Transverse colon (tissue), 4 donors: ENCODE data around the gene PRRT1. TPM values are rescaled to one million over a fixed set of nuclear protein-coding genes. Genes with fewer than 3 reads are reported as not detected.

Experiments used
- DNase-seq: peaks from one replicate; pipeline ENCODE4 v3.0.0-alpha.2; 2019
- H3K27ac ChIP-seq, 4 donors: fragments of 200-600 bp; sonication (generic); 2 replicates each; pipeline ENCODE4 v1.5.1; 2016 to 2018; ENCODE audit warnings: inconsistent platforms in 4 of 4
- H3K27me3 ChIP-seq: fragments of 200-600 bp; sonication (generic); 2 replicates; pipeline ENCODE4 v1.5.1; 2017; ENCODE audit warnings: inconsistent platforms
- H3K36me3 ChIP-seq, 4 donors: fragments of 200-600 bp; sonication (generic); 2 replicates each; pipeline ENCODE4 v1.5.1; 2017 to 2019; ENCODE audit warnings: inconsistent platforms in 4 of 4
- H3K4me1 ChIP-seq, 4 donors: fragments of 200-600 bp; sonication (generic); 2 replicates each; pipeline ENCODE4 v1.5.1; 2017 to 2020; ENCODE audit warnings: inconsistent platforms in 4 of 4
- H3K4me3 ChIP-seq, 4 donors: fragments of 200-600 bp; sonication (generic); 1 replicate in 1 of 4; 2 replicates in 3 of 4; pipeline versions ENCODE4 v1.5.1 to v1.6.1; 2017 to 2019; ENCODE audit warnings: inconsistent platforms in 4 of 4
- H3K9me3 ChIP-seq, 2 donors: fragments of 200-600 bp; sonication (generic); 2 replicates each; pipeline ENCODE4 v1.5.1; 2017 to 2019; ENCODE audit warnings: inconsistent platforms in 2 of 2
- EP300 ChIP-seq: sonication (generic); formaldehyde crosslinking; IDR thresholded peaks from one replicate; pipeline ENCODE4 v1.6.1; 2017; ENCODE audit warnings: antibody characterized with exemption, low read depth
- POLR2A ChIP-seq: fragments of 450-650 bp; IDR thresholded peaks from one replicate; pipeline ENCODE4 v1.6.1; 2016; ENCODE audit warnings: antibody characterized with exemption, mild to moderate bottlenecking, moderate library complexity
- POLR2AphosphoS5 ChIP-seq, 3 donors: sonication (generic); formaldehyde crosslinking; IDR thresholded peaks; one replicate each; pipeline ENCODE4 v1.6.1; 2016; ENCODE audit warnings: antibody characterized with exemption in 3 of 3
- WGBS, 2 donors: methylation state at CpG; one replicate each; pipeline ENCODE4 v1.1.5; 2018; ENCODE audit warnings: low coverage in 1 of 2; 5-methylcytosine and 5-hydroxymethylcytosine counted together
- in situ Hi-C, 4 donors: fragments of 200-750 bp; cut with MboI; loops; one replicate each; pipeline versions ENCODE4 v1.15.0 to v1.15.1; 2017; ENCODE audit warnings: low sequenced_read_pairs in 3 of 4, low pct_ligation_motif_present in 1 of 4, low pct_unique_long_range_greater_than_20kb in 1 of 4
- intact Hi-C: fragments of 100-400 bp; cut with DNase I; formaldehyde crosslinking; loops from one replicate; pipeline ENCODE4 v1.15.1; 2023; ENCODE audit warnings: low total_unique reads
- total RNA-seq, 4 donors: library from RNA; depleted of rRNA; stranded (reverse); fragments of >200 nt; gene quantifications; one replicate each; pipeline ENCODE4 v1.1.0, GENCODE V29; 2016
- TF ChIP-seq, protein P1 (sequence below), 5 experiments: fragments of 200-600 bp in 3 of 5; fragments of 450-650 bp in 2 of 5; sonication (generic) in 3 of 5; IDR thresholded peaks; 1 replicate in 2 of 5; 2 replicates in 3 of 5; pipeline ENCODE4 v1.5.1; 2016 to 2017; ENCODE audit warnings: antibody characterized with exemption in 5 of 5, inconsistent platforms in 3 of 5, mild to moderate bottlenecking in 2 of 5, moderate library complexity in 1 of 5

The PRRT1 gene
- total RNA-seq, 4 donors from 2014 or later = 2.4 to 2.7 TPM; not detected in 2

DNA sequence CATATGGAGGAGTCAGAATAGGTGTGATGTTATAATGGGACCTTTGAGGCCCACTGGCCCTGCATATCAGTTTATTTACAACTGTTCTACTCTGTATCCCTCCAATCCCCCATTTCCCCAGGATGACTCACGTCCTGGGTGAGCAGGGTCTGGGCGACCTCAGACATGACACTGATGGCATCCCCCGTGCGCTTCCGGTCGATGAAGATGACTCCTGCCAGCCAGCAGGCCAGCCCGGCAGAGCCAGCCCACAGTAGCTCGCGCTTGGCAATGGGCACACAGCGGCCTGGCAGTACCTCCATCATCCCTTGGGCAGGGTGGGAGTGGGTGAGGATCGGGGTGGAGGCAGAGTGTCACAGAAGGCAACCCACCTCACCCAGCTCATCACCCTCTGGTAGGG lies 18.6 kb upstream of the PRRT1 start:
- WGBS, 2 donors = 80 to 97% methylated on average over 4 to 11 of the region's 11 CpGs
- TF ChIP-seq, protein P1, sequence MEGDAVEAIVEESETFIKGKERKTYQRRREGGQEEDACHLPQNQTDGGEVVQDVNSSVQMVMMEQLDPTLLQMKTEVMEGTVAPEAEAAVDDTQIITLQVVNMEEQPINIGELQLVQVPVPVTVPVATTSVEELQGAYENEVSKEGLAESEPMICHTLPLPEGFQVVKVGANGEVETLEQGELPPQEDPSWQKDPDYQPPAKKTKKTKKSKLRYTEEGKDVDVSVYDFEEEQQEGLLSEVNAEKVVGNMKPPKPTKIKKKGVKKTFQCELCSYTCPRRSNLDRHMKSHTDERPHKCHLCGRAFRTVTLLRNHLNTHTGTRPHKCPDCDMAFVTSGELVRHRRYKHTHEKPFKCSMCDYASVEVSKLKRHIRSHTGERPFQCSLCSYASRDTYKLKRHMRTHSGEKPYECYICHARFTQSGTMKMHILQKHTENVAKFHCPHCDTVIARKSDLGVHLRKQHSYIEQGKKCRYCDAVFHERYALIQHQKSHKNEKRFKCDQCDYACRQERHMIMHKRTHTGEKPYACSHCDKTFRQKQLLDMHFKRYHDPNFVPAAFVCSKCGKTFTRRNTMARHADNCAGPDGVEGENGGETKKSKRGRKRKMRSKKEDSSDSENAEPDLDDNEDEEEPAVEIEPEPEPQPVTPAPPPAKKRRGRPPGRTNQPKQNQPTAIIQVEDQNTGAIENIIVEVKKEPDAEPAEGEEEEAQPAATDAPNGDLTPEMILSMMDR (IDR thresholded peaks at IDR 0.05) = no peak
- no peak for TF ChIP-seq POLR2A
- no peak for TF ChIP-seq EP300
- no peak for TF ChIP-seq POLR2AphosphoS5 (IDR thresholded peaks at IDR 0.05)

DNA sequence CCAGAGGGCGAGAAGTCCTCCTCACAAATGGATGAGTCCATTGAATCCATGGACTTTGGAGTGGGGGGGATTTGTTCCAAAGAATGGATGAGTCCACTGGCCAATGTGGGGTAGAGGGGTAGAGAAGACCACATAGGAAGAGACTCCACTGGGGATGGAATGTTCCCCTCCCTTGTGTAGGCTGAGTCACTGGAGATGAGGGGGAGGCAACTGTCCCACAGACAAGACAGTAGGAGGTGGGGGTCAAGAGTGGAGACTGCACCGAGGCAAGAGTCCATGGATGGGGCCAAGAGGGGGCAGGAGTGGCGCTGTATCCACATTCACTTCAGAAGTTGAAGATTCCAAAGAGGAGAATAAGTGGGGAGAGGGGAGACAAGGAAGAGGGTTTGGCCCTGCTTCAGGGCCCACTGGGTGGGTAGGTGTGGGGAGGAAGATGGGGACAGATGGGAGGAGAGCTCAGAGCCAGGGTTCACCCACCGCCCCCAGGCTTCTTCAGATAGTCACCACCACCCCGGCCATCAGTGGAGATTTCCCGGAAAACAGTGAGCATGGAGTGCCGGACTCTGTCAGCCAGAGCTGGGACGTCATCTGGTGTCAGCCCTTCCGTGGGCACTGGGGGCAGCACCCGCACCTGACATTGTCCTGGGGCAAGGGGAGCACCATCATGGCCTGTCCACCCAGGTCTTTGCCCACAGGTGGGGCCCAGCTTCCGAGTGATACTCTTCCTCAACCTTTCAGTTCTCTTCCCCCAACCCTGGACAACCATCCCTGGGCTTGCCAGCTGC lies 17.3 kb upstream of the PRRT1 start:
- in situ Hi-C loops = no loop called here
- DNase-seq = no peak
- no peaks in the 10 kb centered on the region for H3K9me3 ChIP-seq
- WGBS, 2 donors = 76% methylated on average over 11 of the region's 11 CpGs; no CpG with 5 or more reads in 1 of the 2 donors
- intact Hi-C loops = no loop called here
- peaks cover 0 to 11% (median 2%) of the 10 kb centered on the region in 4 donors for H3K4me1 ChIP-seq
- H3K4me3 ChIP-seq = no peak overlapping the region
- H3K27me3 ChIP-seq = no peaks in the 10 kb centered on the region
- H3K36me3 ChIP-seq = peaks cover 0 to 12% (median 0%) of the 10 kb centered on the region in 4 donors
- no peak overlapping the region for H3K27ac ChIP-seq
- TF ChIP-seq, protein P1 (IDR thresholded peaks at IDR 0.05) = no peak
- TF ChIP-seq EP300 = no peak
- no peak for TF ChIP-seq POLR2A
- TF ChIP-seq POLR2AphosphoS5 (IDR thresholded peaks at IDR 0.05) = no peak

More for the DNA sequence above, 18.6 kb upstream of the PRRT1 start:
- H3K4me3 ChIP-seq = no peak overlapping the region
- H3K27ac ChIP-seq = no peak overlapping the region
- DNase-seq = no peak
- H3K36me3 ChIP-seq = peaks cover 0 to 12% (median 0%) of the 10 kb centered on the region in 4 donors
- no peaks in the 10 kb centered on the region for H3K27me3 ChIP-seq
- no peaks in the 10 kb centered on the region for H3K9me3 ChIP-seq
- peaks cover 6 to 22% (median 9%) of the 10 kb centered on the region in 4 donors for H3K4me1 ChIP-seq
- in situ Hi-C loops (no loop called here), intact Hi-C loops (no loop called here)

- WGBS, 2 donors = 77% methylated on average over 2 of the region's 2 CpGs; no CpG with 5 or more reads in 1 of the 2 donors
- no peak overlapping the region for H3K4me3 ChIP-seq
- H3K27ac ChIP-seq = no peak overlapping the region
- DNase-seq = no peak
- TF ChIP-seq POLR2AphosphoS5 (IDR thresholded peaks at IDR 0.05) (no peak), POLR2A (no peak), EP300 (no peak)
- TF ChIP-seq, protein P1 (IDR thresholded peaks at IDR 0.05) = no peak
- no peaks in the 10 kb centered on the region for H3K9me3 ChIP-seq
- no peaks in the 10 kb centered on the region for H3K27me3 ChIP-seq
- intact Hi-C loops = no loop called here
- H3K36me3 ChIP-seq = peaks cover 0 to 12% (median 0%) of the 10 kb centered on the region in 4 donors
- peaks cover 0 to 6% (median 2%) of the 10 kb centered on the region in 4 donors for H3K4me1 ChIP-seq
- in situ Hi-C loops = no loop called here
Observed at GRCh38 chr6:32168350-32168749, 16.6 kb upstream of the PRRT1 start.

- in situ Hi-C loops = no loop called here
- WGBS, 2 donors = 81 to 83% methylated on average over 1 to 6 of the region's 6 CpGs
- no peaks in the 10 kb centered on the region for H3K9me3 ChIP-seq
- H3K36me3 ChIP-seq = peaks cover 0 to 12% (median 0%) of the 10 kb centered on the region in 4 donors
- no peak for TF ChIP-seq POLR2AphosphoS5 (IDR thresholded peaks at IDR 0.05)
- no peak for TF ChIP-seq POLR2A
- TF ChIP-seq, protein P1 (IDR thresholded peaks at IDR 0.05) = no peak
- peaks cover 0 to 2% (median under 1%) of the 10 kb centered on the region in 4 donors for H3K4me1 ChIP-seq
- H3K27ac ChIP-seq = no peak overlapping the region
- no peaks in the 10 kb centered on the region for H3K27me3 ChIP-seq
- no peak for DNase-seq
- H3K4me3 ChIP-seq = no peak overlapping the region
- intact Hi-C loops = no loop called here
Observed at GRCh38 chr6:32167761-32168262, 16.1 kb upstream of the PRRT1 start.
